K562 (cell line): ENCODE results near the gene GSTA5. TPM values are rescaled to one million over a fixed set of nuclear protein-coding genes. Genes with fewer than 3 reads are reported as not detected.
"Not testable (repeated sequence)": the region's sequence is repeated elsewhere in the genome, so short reads cannot be mapped to it uniquely, and the experiment has no call there.

Source experiments
- ATAC-seq: fragments of 200-7000 bp; cut with Tn5 transposase; 3 replicates; pipeline ENCODE4 v1.9.1; 2020; ENCODE audit warnings: moderate library complexity
- BruUV-seq: library from RNA; stranded (reverse); fragments of 400-500 nt; replicated peaks from 2 replicates; lab custom pipeline; 2021; lab: Mats Ljungman, UMichigan
- CTCF ChIA-PET: fragments of 300-600 bp; formaldehyde crosslinking; extraction: SDS; loops from one replicate; lab custom pipeline; 2021; ENCODE audit warnings: low intra/inter-chr PET ratio; lab: Yijun Ruan, JAX
- POLR2A ChIA-PET: fragments of 300-600, 350-650 bp; sonication (Branson Sonifier 250); formaldehyde crosslinking; extraction: SDS; loops from one replicate; lab custom pipeline; 2021; ENCODE audit warnings: antibody characterized with exemption, inconsistent platforms; lab: Yijun Ruan, JAX
- DNase-seq, 4 experiments: peaks; one replicate each; pipeline versions ENCODE4 v3.0.0 to v3.0.0-alpha.2; 2011 to 2018; ENCODE audit warnings: low spot score in 3 of 4, mixed read lengths in 3 of 4; ENCODE audit errors: extremely low read depth in 1 of 4
- FAIRE-seq: peaks from 2 replicates; lab custom pipeline; 2011; peaks lifted over from hg19 to GRCh38; lab: Jason Lieb, UNC
- H2AFZ ChIP-seq: 2 replicates; pipeline ENCODE4 v1.6.0; 2011; ENCODE audit warnings: low read depth, low read length, control low read depth, inconsistent platforms
- H3K27ac ChIP-seq: fragments of 200-600 bp; 3 replicates; pipeline ENCODE4 v1.8.0; 2011; ENCODE audit warnings: low read depth, mild to moderate bottlenecking, control low read depth, inconsistent platforms, low read length, moderate library complexity, mixed read lengths; ENCODE audit errors: extremely low read depth
- H3K27me3 ChIP-seq, 2 experiments: fragments of 300-600 bp in 1 of 2; 2 replicates in 1 of 2; 3 replicates in 1 of 2; pipeline versions ENCODE4 v1.6.0 to v1.8.0; 2011; ENCODE audit warnings: inconsistent platforms in 2 of 2, low read length in 2 of 2, mild to moderate bottlenecking in 1 of 2, mixed read lengths in 1 of 2, moderate library complexity in 1 of 2; ENCODE audit not compliant: control insufficient read depth in 2 of 2, insufficient read depth in 2 of 2
- H3K36me3 ChIP-seq: fragments of 300-600 bp; 3 replicates; pipeline ENCODE4 v1.8.0; 2011; ENCODE audit warnings: mild to moderate bottlenecking, low read length, inconsistent platforms; ENCODE audit not compliant: control insufficient read depth, insufficient read depth
- H3K4me1 ChIP-seq, 2 experiments: fragments of 200-600 bp in 1 of 2; replicated peaks in 1 of 2; 2 replicates in 1 of 2; 3 replicates in 1 of 2; pipeline versions ENCODE4 v1.5.1 to v1.8.0; 2011; ENCODE audit warnings: inconsistent platforms in 2 of 2, low read length in 2 of 2, mild to moderate bottlenecking in 1 of 2, mixed read lengths in 1 of 2, moderate library complexity in 1 of 2; ENCODE audit not compliant: control insufficient read depth in 2 of 2, insufficient read depth in 2 of 2
- H3K4me2 ChIP-seq: 2 replicates; pipeline ENCODE4 v1.6.1; 2011; ENCODE audit warnings: low read length, control low read depth, inconsistent platforms, mixed read lengths; ENCODE audit not compliant: insufficient read depth
- H3K4me3 ChIP-seq: fragments of 200-600 bp; sonication (generic), shearing (Covaris generic); 2 replicates; pipeline ENCODE4 v1.5.1; 2016; ENCODE audit warnings: control low read depth, inconsistent platforms
- H3K79me2 ChIP-seq: fragments of 200-600 bp; 3 replicates; pipeline ENCODE4 v1.8.0; 2011; ENCODE audit warnings: low read length, inconsistent platforms; ENCODE audit not compliant: control insufficient read depth, insufficient read depth
- H3K9ac ChIP-seq, 2 experiments: 2 replicates each; pipeline versions ENCODE4 v1.6.0 to v1.6.1; 2011; ENCODE audit warnings: low read depth in 2 of 2, low read length in 2 of 2, control low read depth in 1 of 2, inconsistent platforms in 1 of 2, mild to moderate bottlenecking in 1 of 2, mixed read lengths in 1 of 2; ENCODE audit not compliant: insufficient read depth in 1 of 2
- H3K9me1 ChIP-seq: one replicate; pipeline ENCODE4 v1.6.0; 2011; ENCODE audit warnings: inconsistent platforms, mild to moderate bottlenecking, low read length, moderate library complexity; ENCODE audit not compliant: control insufficient read depth, insufficient read depth
- H3K9me3 ChIP-seq: replicated peaks from 2 replicates; pipeline ENCODE4 v1.5.1; 2011; ENCODE audit warnings: low read depth, low read length, inconsistent platforms; ENCODE audit not compliant: control insufficient read depth, insufficient read depth
- H4K20me1 ChIP-seq: replicated peaks from 2 replicates; pipeline ENCODE4 v1.6.1; 2011; ENCODE audit warnings: low read length, inconsistent platforms, mixed read lengths; ENCODE audit not compliant: control insufficient read depth, insufficient read depth
- BRD4 ChIP-seq: fragments of 200-600 bp; sonication (generic); IDR thresholded peaks from 2 replicates; pipeline ENCODE4 v1.6.1; 2017; ENCODE audit warnings: inconsistent platforms
- C11orf30 ChIP-seq: fragments of 450-650 bp; IDR thresholded peaks from 2 replicates; pipeline ENCODE4 v1.6.1; 2016; ENCODE audit warnings: low read depth, mild to moderate bottlenecking
- HLTF ChIP-seq: fragments of 450-650 bp; IDR thresholded peaks from 2 replicates; pipeline ENCODE4 v1.6.1; 2016
- MAFG ChIP-seq: fragments of 450-650 bp; conservative IDR thresholded peaks from 2 replicates; pipeline ENCODE4 v1.6.1; 2016; ENCODE audit warnings: missing genetic modification characterization, missing compliant biosample characterization
- MYNN ChIP-seq, 2 experiments: sonication (generic); formaldehyde crosslinking in 1 of 2; IDR thresholded peaks; 2 replicates each; pipeline versions ENCODE4 v1.5.0 to v1.6.1; 2016 to 2020; ENCODE audit warnings: antibody characterized with exemption in 1 of 2, missing genetic modification reagents in 1 of 2
- PPARD ChIP-seq: fragments of 250-450 bp; sonication (Bioruptor Pico); IDR thresholded peaks from 2 replicates; pipeline ENCODE4 v1.8.0; 2022; ENCODE audit warnings: inconsistent platforms, mild to moderate bottlenecking, moderate library complexity
- SMC3 ChIP-seq: conservative IDR thresholded peaks from 2 replicates; pipeline ENCODE4 v1.6.1; 2011; ENCODE audit warnings: low read depth, low read length, improper control_type of control experiment; ENCODE audit not compliant: insufficient read depth
- ZNF507 ChIP-seq: conservative IDR thresholded peaks from 2 replicates; pipeline ENCODE4 v1.6.1; 2017; ENCODE audit warnings: missing genetic modification characterization, missing compliant biosample characterization
- WGBS: fragments of 100-300 bp; shearing (Covaris generic); methylation state at CpG from one replicate; pipeline ENCODE4 v1.1.6; 2016; ENCODE audit warnings: low coverage, mixed read lengths; ENCODE audit not compliant: insufficient coverage; ENCODE audit errors: missing lambda C conversion rate; 5-methylcytosine and 5-hydroxymethylcytosine counted together
- in situ Hi-C: fragments of 300-500 bp; cut with MboI; formaldehyde crosslinking; loops from 4 replicates; pipeline ENCODE4 v1.15.0; 2018; ENCODE audit warnings: inconsistent platforms, mixed read lengths
- intact Hi-C: fragments of 100-400 bp; cut with micrococcal nuclease; formaldehyde crosslinking; loops from 2 replicates; pipeline ENCODE4 v1.14.2; 2022
- polyA plus RNA-seq, 8 experiments: library from polyadenylated mRNA; depleted of rRNA in 4 of 8; stranded (reverse) in 5 of 8; unstranded in 3 of 8; fragments of >200 nt; fragmentation: Nextera tagmentation in 2 of 8; fragmentation: Illumina TruSeq in 1 of 8; extraction: Ambion mirVana in 2 of 8; extraction: Trizol in 1 of 8; gene quantifications; 2 replicates each; pipeline versions ENCODE4 v1.2.1 to v1.2.3, GENCODE V29; 2011 to 2014; ENCODE audit warnings: inconsistent platforms in 1 of 8, missing spikeins in 1 of 8
- total RNA-seq, 7 experiments: library from RNA; depleted of rRNA in 6 of 7; stranded (reverse); fragments of >200 nt in 6 of 7; fragmentation: Illumina TruSeq in 2 of 7; extraction: Trizol in 2 of 7; gene quantifications; 2 replicates each; pipeline versions ENCODE4 v1.2.1 to v1.2.3, GENCODE V29; 2011 to 2021; ENCODE audit warnings: low replicate concordance in 1 of 7
- TF ChIP-seq, protein P1 (sequence below): sonication (generic); formaldehyde crosslinking; IDR thresholded peaks from 2 replicates; pipeline ENCODE4 v1.8.1; 2023; ENCODE audit warnings: mild to moderate bottlenecking, missing genetic modification reagents
- TF ChIP-seq, protein P2 (sequence below): fragments of 450-650 bp; IDR thresholded peaks from one replicate; pipeline ENCODE4 v1.6.1; 2018; ENCODE audit warnings: mild to moderate bottlenecking, moderate library complexity; ENCODE audit not compliant: partially characterized antibody

The GSTA5 gene
- total and polyA plus RNA-seq, 9 of the 15 experiments (the other 6 are each of a cell fraction or from before 2014, with no cell fraction given): not detected

DNA sequence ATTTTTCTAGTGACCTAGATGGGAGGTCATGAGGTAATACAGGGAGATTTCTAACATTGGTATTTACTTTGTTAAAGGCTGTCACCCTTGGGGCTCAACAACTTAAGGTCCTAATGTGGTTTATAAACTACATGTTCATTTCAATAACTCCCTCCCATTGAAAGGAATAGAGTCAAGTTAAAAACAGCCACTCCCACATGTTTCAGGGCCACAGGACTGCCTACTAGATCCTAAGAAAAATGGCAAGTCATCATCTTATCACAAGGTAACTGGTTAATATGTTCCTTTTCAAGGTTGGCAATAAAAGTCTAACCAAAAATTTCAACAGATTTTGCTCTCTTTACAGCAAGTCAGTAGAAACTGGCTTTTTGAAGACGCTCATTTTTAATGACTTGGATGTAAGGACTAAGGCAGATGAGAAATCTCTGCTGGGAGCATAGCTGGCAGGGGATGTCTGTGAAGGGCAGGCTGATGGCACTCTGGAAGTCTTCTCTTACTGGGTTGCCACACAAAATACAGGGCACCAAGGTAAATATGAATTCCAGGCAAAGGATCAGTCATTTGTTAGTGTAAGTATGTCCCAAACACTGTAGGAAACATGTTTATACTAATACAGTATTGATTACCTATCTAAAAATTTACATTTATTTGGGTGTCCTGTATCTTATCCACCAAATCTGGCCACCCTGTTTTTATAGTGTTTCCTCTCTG, 13.4 kb downstream of the GSTA5 start:
- in situ Hi-C loops: loop anchor here (5.0 kb wide), 1 partner anchor 40 kb away; no protein-coding TSS in a partner anchor
- H3K36me3 ChIP-seq, BruUV-seq, H3K4me3 ChIP-seq, CTCF ChIA-PET, FAIRE-seq, DNase-seq, H4K20me1 ChIP-seq, ATAC-seq: not testable (repeated sequence)
- TF ChIP-seq MAFG (tag): 0 out of 2 replicates have a peak, but pooled peaks have one; percentile 18
- TF ChIP-seq C11orf30: peak; percentile 30; the same call in 1 of the 2 replicates
- TF ChIP-seq, all 486 proteins: peak for 2; not testable (repeated sequence) for 484
- POLR2A ChIA-PET: interaction anchor here (0.7 kb wide), 1 partner anchor 179 kb away, joined by 3 read pairs; no protein-coding TSS in a partner anchor
- H3K4me1 ChIP-seq, H3K27ac ChIP-seq, H2AFZ ChIP-seq, H3K9me1 ChIP-seq, H3K4me2 ChIP-seq, H3K79me2 ChIP-seq, H3K9ac ChIP-seq, H3K9me3 ChIP-seq: not testable (repeated sequence)
- peaks cover 0 to 13% of the 10 kb centered on the region in 2 experiments; a peak in 1 of 5 replicates for H3K27me3 ChIP-seq
- intact Hi-C loops: loop anchor here (1.0 kb wide), 1 partner anchor 41 kb away; no protein-coding TSS in a partner anchor
- 0% methylated on average over 1 of the region's 1 CpG for WGBS

DNA sequence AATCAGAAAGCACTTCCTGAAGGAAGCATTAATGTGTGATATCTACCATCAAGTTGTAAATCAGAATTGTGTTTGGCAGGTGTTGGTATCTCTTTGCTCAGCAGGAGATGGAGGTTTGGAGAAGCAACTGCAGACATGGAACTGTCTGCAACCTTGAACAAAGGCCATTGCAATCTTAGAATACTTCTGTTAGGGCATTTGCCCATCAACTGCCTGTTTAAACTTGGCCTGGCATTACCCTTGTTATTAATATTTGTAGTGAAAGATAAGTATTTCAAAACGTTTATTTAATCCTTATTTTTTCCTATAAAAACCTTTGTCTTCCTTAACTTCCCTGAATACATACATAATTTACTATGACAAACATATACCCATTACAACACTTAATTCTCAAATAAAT, 14.1 kb downstream of the GSTA5 start:
- POLR2A ChIA-PET: no interaction called here
- Histone ChIP-seq H4K20me1 (no peaks in the 10 kb centered on the region), H3K79me2 (no peaks in the 10 kb centered on the region), H3K9me1 (no peaks in the 10 kb centered on the region), H3K4me1 (no peaks in the 10 kb centered on the region; a peak in 1 of 5 replicates), H2AFZ (no peak overlapping the region), H3K4me3 (no peak overlapping the region), H3K4me2 (no peak overlapping the region), H3K9me3 (peaks cover 3% of the 10 kb centered on the region; the same call in 1 of the 2 replicates), H3K36me3 (no peaks in the 10 kb centered on the region), H3K27me3 (peaks cover 0 to 16% of the 10 kb centered on the region in 2 experiments; a peak in 1 of 5 replicates), H3K9ac (no peak overlapping the region), H3K27ac (no peak overlapping the region)
- FAIRE-seq (no peak), DNase-seq (no peak), ATAC-seq (no peak)
- intact Hi-C loops (no loop called here), in situ Hi-C loops (loop anchor here (5.0 kb wide), 1 partner anchor 39 kb away; no protein-coding TSS in a partner anchor)
- BruUV-seq: no TSS peak
- CTCF ChIA-PET: no interaction called here
- TF ChIP-seq ZNF507 (tag) (no peak), MYNN (IDR thresholded peaks at IDR 0.05) (no peak), MYNN (CRISPR knock-in tag; IDR thresholded peaks at IDR 0.05) (no peak), PPARD (CRISPR knock-in tag) (no peak), BRD4 (no peak), SMC3 (no peak), HLTF (no peak)
- TF ChIP-seq, protein P1, sequence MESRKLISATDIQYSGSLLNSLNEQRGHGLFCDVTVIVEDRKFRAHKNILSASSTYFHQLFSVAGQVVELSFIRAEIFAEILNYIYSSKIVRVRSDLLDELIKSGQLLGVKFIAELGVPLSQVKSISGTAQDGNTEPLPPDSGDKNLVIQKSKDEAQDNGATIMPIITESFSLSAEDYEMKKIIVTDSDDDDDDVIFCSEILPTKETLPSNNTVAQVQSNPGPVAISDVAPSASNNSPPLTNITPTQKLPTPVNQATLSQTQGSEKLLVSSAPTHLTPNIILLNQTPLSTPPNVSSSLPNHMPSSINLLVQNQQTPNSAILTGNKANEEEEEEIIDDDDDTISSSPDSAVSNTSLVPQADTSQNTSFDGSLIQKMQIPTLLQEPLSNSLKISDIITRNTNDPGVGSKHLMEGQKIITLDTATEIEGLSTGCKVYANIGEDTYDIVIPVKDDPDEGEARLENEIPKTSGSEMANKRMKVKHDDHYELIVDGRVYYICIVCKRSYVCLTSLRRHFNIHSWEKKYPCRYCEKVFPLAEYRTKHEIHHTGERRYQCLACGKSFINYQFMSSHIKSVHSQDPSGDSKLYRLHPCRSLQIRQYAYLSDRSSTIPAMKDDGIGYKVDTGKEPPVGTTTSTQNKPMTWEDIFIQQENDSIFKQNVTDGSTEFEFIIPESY (CRISPR knock-in tag): no peak
- TF ChIP-seq, protein P2, sequence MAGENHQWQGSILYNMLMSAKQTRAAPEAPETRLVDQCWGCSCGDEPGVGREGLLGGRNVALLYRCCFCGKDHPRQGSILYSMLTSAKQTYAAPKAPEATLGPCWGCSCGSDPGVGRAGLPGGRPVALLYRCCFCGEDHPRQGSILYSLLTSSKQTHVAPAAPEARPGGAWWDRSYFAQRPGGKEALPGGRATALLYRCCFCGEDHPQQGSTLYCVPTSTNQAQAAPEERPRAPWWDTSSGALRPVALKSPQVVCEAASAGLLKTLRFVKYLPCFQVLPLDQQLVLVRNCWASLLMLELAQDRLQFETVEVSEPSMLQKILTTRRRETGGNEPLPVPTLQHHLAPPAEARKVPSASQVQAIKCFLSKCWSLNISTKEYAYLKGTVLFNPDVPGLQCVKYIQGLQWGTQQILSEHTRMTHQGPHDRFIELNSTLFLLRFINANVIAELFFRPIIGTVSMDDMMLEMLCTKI: no peak
- 0% methylated on average over 1 of the region's 1 CpG for WGBS
